HK-2 (cell line): ENCODE results near the gene CPSF7.
"Not testable (repeated sequence)": the region's sequence is repeated elsewhere in the genome, so short reads cannot be mapped to it uniquely, and the experiment has no call there.

ENCODE experiments used
- DNase-seq: peaks from one replicate; pipeline ENCODE4 v3.0.0-alpha.2; 2018; ENCODE audit not compliant: unreplicated experiment

CPSF7 gene

GRCh38 chr11:61384271-61385242 lies 45.2 kb downstream of the CPSF7 start:
- DNase-seq, result no peak

GRCh38 chr11:61383859-61384258 lies 45.9 kb downstream of the CPSF7 start:
- DNase-seq, result not testable (repeated sequence)

- no peak for DNase-seq
These were observed 48.9 kb downstream of the CPSF7 start for GRCh38 chr11:61380884-61381283.

- no peak for DNase-seq
These were observed 51.0 kb downstream of the CPSF7 start for GRCh38 chr11:61378713-61379313.

- DNase-seq, result no peak
These were observed 52.2 kb downstream of the CPSF7 start for GRCh38 chr11:61377461-61378160.

- DNase-seq, result no peak
These were observed 54.0 kb downstream of the CPSF7 start for GRCh38 chr11:61375761-61376108.

- no peak for DNase-seq
These were observed 56.9 kb downstream of the CPSF7 start for GRCh38 chr11:61372659-61373420.

GRCh38 chr11:61370349-61371005 lies 59.3 kb downstream of the CPSF7 start:
- DNase-seq, result no peak

- DNase-seq, result no peak
These were observed 60.1 kb downstream of the CPSF7 start for GRCh38 chr11:61369372-61370348.

GRCh38 chr11:61368646-61369045 lies 61.1 kb downstream of the CPSF7 start:
- DNase-seq, result no peak

GRCh38 chr11:61367406-61367805 lies 62.4 kb downstream of the CPSF7 start:
- DNase-seq, result no peak

- no peak for DNase-seq
These were observed 65.6 kb downstream of the CPSF7 start for GRCh38 chr11:61364012-61364675.

- no peak for DNase-seq
These were observed 67.3 kb downstream of the CPSF7 start for GRCh38 chr11:61362542-61362875.

- DNase-seq, result peak; percentile 88
These were observed 67.8 kb downstream of the CPSF7 start, which contains the start of the genes CYB561A3 and TMEM138 for GRCh38 chr11:61361741-61362541. CYB561A3 (minus strand) TSS chr11:61361882; CDS start chr11:61356713, 5,169 bp downstream. TMEM138 (plus strand) TSS chr11:61362374; CDS start chr11:61364391, 2,017 bp downstream.

- DNase-seq, result no peak
These were observed 68.5 kb downstream of the CPSF7 start for GRCh38 chr11:61361237-61361740.

- no peak for DNase-seq
These were observed 70.3 kb downstream of the CPSF7 start for GRCh38 chr11:61359516-61359915.

- DNase-seq, result no peak
These were observed 71.2 kb downstream of the CPSF7 start for GRCh38 chr11:61358566-61358965.

GRCh38 chr11:61357894-61358239 lies 71.9 kb downstream of the CPSF7 start:
- DNase-seq, result no peak
